ENCODE measurements around the gene PTPRO. TPM values are rescaled to one million over a fixed set of nuclear protein-coding genes. Genes with fewer than 3 reads are reported as not detected.

Gene PTPRO
- total RNA-seq, 2 experiments from 2014 or later = 0.47 to 0.63 TPM

- ChIA-PET POLR2A (no interaction called here), CTCF (no interaction called here)
- intact Hi-C loops (cut with micrococcal nuclease) = no loop called here
- H3K27me3 Mint-ChIP-seq = no peaks in the 10 kb centered on the region
- H3K4me1 Mint-ChIP-seq (ENCODE audit: low read depth) = no peaks in the 10 kb centered on the region
- H3K27ac Mint-ChIP-seq = no peak overlapping the region
- no peak overlapping the region for H3K4me3 Mint-ChIP-seq
- ATAC-seq (no peak), DNase-seq (no peak)
- no peaks in the 10 kb centered on the region for H3K9me3 Mint-ChIP-seq
- TF ChIP-seq CTCF (IDR thresholded peaks at IDR 0.05) = no peak
- no peaks in the 10 kb centered on the region for H3K36me3 Mint-ChIP-seq (ENCODE audit: low read depth)
Measured at GRCh38 chr12:15631007-15631715, 308.9 kb downstream of the PTPRO start.

GRCh38 chr12:15632708-15633107 is 310.4 kb downstream of the PTPRO start:
- CTCF ChIA-PET = no interaction called here
- intact Hi-C loops (cut with micrococcal nuclease) = no loop called here
- ATAC-seq (no peak), DNase-seq (no peak)
- Mint-ChIP-seq H3K9me3 (no peaks in the 10 kb centered on the region), H3K36me3 (ENCODE audit: low read depth) (no peaks in the 10 kb centered on the region), H3K27ac (no peak overlapping the region), H3K27me3 (no peaks in the 10 kb centered on the region), H3K4me1 (ENCODE audit: low read depth) (no peaks in the 10 kb centered on the region), H3K4me3 (no peak overlapping the region)
- no peak for TF ChIP-seq CTCF (IDR thresholded peaks at IDR 0.05)
- POLR2A ChIA-PET = no interaction called here

GRCh38 chr12:15633201-15633600 is 310.9 kb downstream of the PTPRO start:
- DNase-seq (no peak), ATAC-seq (no peak)
- Mint-ChIP-seq H3K27ac (no peak overlapping the region), H3K4me1 (ENCODE audit: low read depth) (no peaks in the 10 kb centered on the region), H3K36me3 (ENCODE audit: low read depth) (no peaks in the 10 kb centered on the region), H3K9me3 (no peaks in the 10 kb centered on the region), H3K27me3 (no peaks in the 10 kb centered on the region), H3K4me3 (no peak overlapping the region)
- no peak for TF ChIP-seq CTCF (IDR thresholded peaks at IDR 0.05)
- ChIA-PET POLR2A (no interaction called here), CTCF (interaction anchor here (1.0 kb wide), 1 partner anchor 100 kb away, joined by 3 read pairs; no protein-coding TSS in a partner anchor)
- intact Hi-C loops (cut with micrococcal nuclease) = no loop called here

- intact Hi-C loops (cut with micrococcal nuclease) = no loop called here
- no peak for ATAC-seq
- no peak overlapping the region for H3K4me3 Mint-ChIP-seq
- H3K4me1 Mint-ChIP-seq (ENCODE audit: low read depth) = no peaks in the 10 kb centered on the region
- POLR2A ChIA-PET = no interaction called here
- no peak for DNase-seq
- CTCF ChIA-PET = interaction anchor here (0.8 to 1.6 kb wide), 3 partner anchors 17 to 101 kb away, joined by 3 to 5 read pairs (median 3); no protein-coding TSS in a partner anchor
- TF ChIP-seq CTCF (IDR thresholded peaks at IDR 0.05) = no peak
- H3K36me3 Mint-ChIP-seq (ENCODE audit: low read depth) = no peaks in the 10 kb centered on the region
- H3K27ac Mint-ChIP-seq = no peak overlapping the region
- H3K27me3 Mint-ChIP-seq = no peaks in the 10 kb centered on the region
- H3K9me3 Mint-ChIP-seq = no peaks in the 10 kb centered on the region
Measured at GRCh38 chr12:15634010-15634683, 311.8 kb downstream of the PTPRO start.

Measured in activated CD8-positive, alpha-beta T cell treated with anti-CD3 and anti-CD28 coated beads for 36 hours (primary cell).